Measurements from ENCODE around the gene GDI1. TPM values are rescaled to one million over a fixed set of nuclear protein-coding genes. Genes with fewer than 3 reads are reported as not detected.

GDI1 gene
- total RNA-seq, 2 donors from 2014 or later: 143 to 179 TPM

DNA sequence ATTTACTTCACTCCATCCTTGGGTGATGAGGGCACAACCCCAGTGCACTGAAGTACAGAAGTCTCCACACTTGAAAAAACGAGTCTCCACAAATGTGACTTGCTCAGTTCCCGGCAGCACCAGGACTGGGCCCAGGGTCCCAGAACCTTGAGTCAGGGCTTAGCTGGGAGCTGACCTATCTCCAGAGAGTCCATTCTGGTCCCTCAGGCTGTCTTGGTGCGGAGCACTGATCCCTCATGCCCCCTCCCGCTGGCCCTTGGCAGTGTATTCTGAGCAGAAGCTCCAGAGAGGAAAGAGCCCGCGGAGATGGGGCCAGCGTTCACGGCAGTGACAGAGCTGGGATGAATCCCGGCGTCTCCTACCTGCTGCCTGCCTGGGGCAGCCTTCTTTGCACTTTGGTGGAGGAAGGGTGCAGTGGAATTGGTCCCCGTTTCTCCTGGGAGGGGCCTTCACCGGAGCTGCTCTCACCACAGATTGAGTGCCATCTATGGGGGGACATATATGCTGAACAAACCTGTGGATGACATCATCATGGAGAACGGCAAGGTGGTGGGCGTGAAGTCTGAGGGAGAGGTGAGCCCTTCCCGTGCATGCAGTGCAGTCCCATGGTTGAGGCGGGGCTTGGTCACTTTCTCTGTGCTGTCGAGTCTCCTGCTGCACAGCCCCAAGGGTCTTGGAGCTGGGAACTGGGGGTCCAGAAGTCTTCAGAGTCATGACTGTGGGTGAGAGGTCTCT, 3.8 kb downstream of the GDI1 start:
- Mint-ChIP-seq H3K4me3 (no peak overlapping the region), H3K36me3 (ENCODE audit: low read depth) (peaks cover 14% of the 10 kb centered on the region), H3K27me3 (ENCODE audit: insufficient read depth) (no peaks in the 10 kb centered on the region), H3K4me1 (no peaks in the 10 kb centered on the region), H3K27ac (no peak overlapping the region), H3K9me3 (peaks cover 63% of the 10 kb centered on the region)
- TF ChIP-seq, protein P1, sequence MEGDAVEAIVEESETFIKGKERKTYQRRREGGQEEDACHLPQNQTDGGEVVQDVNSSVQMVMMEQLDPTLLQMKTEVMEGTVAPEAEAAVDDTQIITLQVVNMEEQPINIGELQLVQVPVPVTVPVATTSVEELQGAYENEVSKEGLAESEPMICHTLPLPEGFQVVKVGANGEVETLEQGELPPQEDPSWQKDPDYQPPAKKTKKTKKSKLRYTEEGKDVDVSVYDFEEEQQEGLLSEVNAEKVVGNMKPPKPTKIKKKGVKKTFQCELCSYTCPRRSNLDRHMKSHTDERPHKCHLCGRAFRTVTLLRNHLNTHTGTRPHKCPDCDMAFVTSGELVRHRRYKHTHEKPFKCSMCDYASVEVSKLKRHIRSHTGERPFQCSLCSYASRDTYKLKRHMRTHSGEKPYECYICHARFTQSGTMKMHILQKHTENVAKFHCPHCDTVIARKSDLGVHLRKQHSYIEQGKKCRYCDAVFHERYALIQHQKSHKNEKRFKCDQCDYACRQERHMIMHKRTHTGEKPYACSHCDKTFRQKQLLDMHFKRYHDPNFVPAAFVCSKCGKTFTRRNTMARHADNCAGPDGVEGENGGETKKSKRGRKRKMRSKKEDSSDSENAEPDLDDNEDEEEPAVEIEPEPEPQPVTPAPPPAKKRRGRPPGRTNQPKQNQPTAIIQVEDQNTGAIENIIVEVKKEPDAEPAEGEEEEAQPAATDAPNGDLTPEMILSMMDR (conservative IDR thresholded peaks at IDR 0.05): no peak
- H3K36me3 ChIP-seq (ENCODE audit: control insufficient read depth, insufficient read depth, low read length): peaks cover 22% of the 10 kb centered on the region
- H3K27me3 ChIP-seq (ENCODE audit: control insufficient read depth, insufficient read depth, low read length, poor library complexity, severe bottlenecking): no peaks in the 10 kb centered on the region
- 89% methylated on average over 17 of the region's 17 CpGs; no CpG with 5 or more reads in 1 of the 2 experiments for WGBS, 2 experiments (ENCODE audit: insufficient coverage in 1 of 2, insufficient read length in 1 of 2)
- H3K4me3 ChIP-seq (ENCODE audit: low read length): no peak overlapping the region
- H3K4me1 ChIP-seq (ENCODE audit: control insufficient read depth, insufficient read depth, low read length): no peaks in the 10 kb centered on the region
- H3K9me3 ChIP-seq (ENCODE audit: control insufficient read depth, low read length): no peaks in the 10 kb centered on the region
- H3K27ac ChIP-seq (ENCODE audit: low read depth, low read length): no peak overlapping the region
- no peak for DNase-seq
- H3K9ac ChIP-seq (ENCODE audit: extremely low read depth, low read length, poor library complexity, severe bottlenecking): no peak overlapping the region

DNA sequence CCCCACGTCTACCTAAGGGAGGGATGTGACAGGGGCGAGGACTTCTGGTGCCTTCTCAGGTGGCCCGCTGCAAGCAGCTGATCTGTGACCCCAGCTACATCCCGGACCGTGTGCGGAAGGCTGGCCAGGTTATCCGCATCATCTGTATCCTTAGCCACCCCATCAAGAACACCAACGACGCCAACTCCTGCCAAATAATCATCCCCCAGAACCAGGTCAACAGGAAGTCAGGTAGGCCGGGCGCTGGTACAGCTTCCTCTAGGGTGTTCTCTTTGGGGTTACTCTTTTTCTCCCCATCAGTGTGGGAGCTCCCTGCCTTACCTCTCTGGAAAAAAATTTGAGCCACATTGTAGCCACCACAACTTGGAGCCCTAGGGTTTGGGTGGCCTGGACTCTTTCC, 4.6 kb downstream of the GDI1 start:
- no peak for DNase-seq
- no peaks in the 10 kb centered on the region for H3K4me1 Mint-ChIP-seq
- TF ChIP-seq, protein P1 (conservative IDR thresholded peaks at IDR 0.05): no peak
- H3K9ac ChIP-seq (ENCODE audit: extremely low read depth, low read length, poor library complexity, severe bottlenecking): no peak overlapping the region
- WGBS, 2 experiments (ENCODE audit: insufficient coverage in 1 of 2, insufficient read length in 1 of 2): 95% methylated on average over 11 of the region's 11 CpGs; no CpG with 5 or more reads in 1 of the 2 experiments
- no peaks in the 10 kb centered on the region for H3K27me3 Mint-ChIP-seq (ENCODE audit: insufficient read depth)
- peaks cover 25% of the 10 kb centered on the region for H3K36me3 ChIP-seq (ENCODE audit: control insufficient read depth, insufficient read depth, low read length)
- H3K9me3 Mint-ChIP-seq: peaks cover 65% of the 10 kb centered on the region
- H3K27me3 ChIP-seq (ENCODE audit: control insufficient read depth, insufficient read depth, low read length, poor library complexity, severe bottlenecking): no peaks in the 10 kb centered on the region
- no peak overlapping the region for H3K4me3 Mint-ChIP-seq
- H3K27ac Mint-ChIP-seq: no peak overlapping the region
- H3K36me3 Mint-ChIP-seq (ENCODE audit: low read depth): peaks cover 18% of the 10 kb centered on the region
- H3K9me3 ChIP-seq (ENCODE audit: control insufficient read depth, low read length): no peaks in the 10 kb centered on the region
- no peak overlapping the region for H3K27ac ChIP-seq (ENCODE audit: low read depth, low read length)
- H3K4me3 ChIP-seq (ENCODE audit: low read length): no peak overlapping the region
- H3K4me1 ChIP-seq (ENCODE audit: control insufficient read depth, insufficient read depth, low read length): no peaks in the 10 kb centered on the region

DNA sequence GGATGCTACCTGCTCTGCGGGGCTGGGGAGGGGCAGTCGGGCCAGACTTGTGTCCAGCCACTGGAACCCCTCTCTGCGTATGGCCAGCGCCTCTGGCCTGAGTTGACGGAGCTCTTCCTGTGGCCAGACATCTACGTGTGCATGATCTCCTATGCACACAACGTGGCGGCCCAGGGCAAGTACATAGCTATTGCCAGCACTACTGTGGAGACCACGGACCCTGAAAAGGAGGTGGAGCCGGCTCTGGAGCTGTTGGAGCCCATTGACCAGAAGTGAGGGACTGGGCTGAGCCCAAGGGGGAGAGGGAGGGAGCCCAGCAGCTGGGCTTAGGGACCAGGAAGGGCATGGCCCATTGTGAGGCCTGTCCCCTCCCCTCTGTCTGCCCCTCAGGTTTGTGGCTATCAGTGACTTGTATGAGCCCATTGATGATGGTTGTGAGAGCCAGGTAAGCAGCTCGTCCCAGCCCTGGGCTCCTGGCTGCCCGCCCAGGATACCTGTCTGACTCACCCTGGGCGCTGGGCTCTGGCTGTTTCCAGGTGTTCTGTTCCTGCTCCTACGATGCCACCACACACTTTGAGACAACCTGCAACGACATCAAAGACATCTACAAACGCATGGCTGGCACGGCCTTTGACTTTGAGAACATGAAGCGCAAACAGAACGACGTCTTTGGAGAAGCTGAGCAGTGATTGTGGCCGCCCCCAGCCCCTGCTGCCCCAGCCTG, 5.2 kb downstream of the GDI1 start:
- H3K9me3 Mint-ChIP-seq: peaks cover 70% of the 10 kb centered on the region
- WGBS, 2 experiments (ENCODE audit: insufficient coverage in 1 of 2, insufficient read length in 1 of 2): 92 to 98% methylated on average over 12 to 21 of the region's 21 CpGs
- Histone ChIP-seq H3K9me3 (ENCODE audit: control insufficient read depth, low read length) (no peaks in the 10 kb centered on the region), H3K36me3 (ENCODE audit: control insufficient read depth, insufficient read depth, low read length) (peaks cover 29% of the 10 kb centered on the region), H3K27ac (ENCODE audit: low read depth, low read length) (no peak overlapping the region), H3K4me1 (ENCODE audit: control insufficient read depth, insufficient read depth, low read length) (no peaks in the 10 kb centered on the region), H3K4me3 (ENCODE audit: low read length) (no peak overlapping the region), H3K27me3 (ENCODE audit: control insufficient read depth, insufficient read depth, low read length, poor library complexity, severe bottlenecking) (no peaks in the 10 kb centered on the region), H3K9ac (ENCODE audit: extremely low read depth, low read length, poor library complexity, severe bottlenecking) (no peak overlapping the region)
- H3K4me1 Mint-ChIP-seq: no peaks in the 10 kb centered on the region
- peaks cover 24% of the 10 kb centered on the region for H3K36me3 Mint-ChIP-seq (ENCODE audit: low read depth)
- no peak overlapping the region for H3K27ac Mint-ChIP-seq
- no peak for DNase-seq
- TF ChIP-seq, protein P1 (conservative IDR thresholded peaks at IDR 0.05): no peak
- H3K4me3 Mint-ChIP-seq: no peak overlapping the region
- no peaks in the 10 kb centered on the region for H3K27me3 Mint-ChIP-seq (ENCODE audit: insufficient read depth)
